Activated naive CD8-positive, alpha-beta T cell treated with anti-CD3 and anti-CD28 coated beads, Interleukin-2, amount 50 U/mL, for 24 hours (primary cell): ENCODE data around the gene RNF19B.

ENCODE experiments used
- ATAC-seq: fragments of 150-1000 bp; cut with Tn5 transposase; one replicate; pipeline ENCODE4 v1.10.0; 2021
- DNase-seq: peaks from one replicate; pipeline ENCODE4 v3.0.0; 2021
- H3K27ac Mint-ChIP-seq: one replicate; pipeline ENCODE4 v1.8.0; 2021; ENCODE audit warnings: mild to moderate bottlenecking, mixed read lengths
- H3K27me3 Mint-ChIP-seq: one replicate; pipeline ENCODE4 v1.8.0; 2021; ENCODE audit warnings: mixed read lengths
- H3K36me3 Mint-ChIP-seq: one replicate; pipeline ENCODE4 v1.8.0; 2021; ENCODE audit warnings: low read depth, mixed read lengths
- H3K4me1 Mint-ChIP-seq: one replicate; pipeline ENCODE4 v1.8.0; 2021; ENCODE audit warnings: mixed read lengths
- H3K4me3 Mint-ChIP-seq: one replicate; pipeline ENCODE4 v1.8.0; 2021; ENCODE audit warnings: mild to moderate bottlenecking, moderate library complexity, mixed read lengths
- H3K9me3 Mint-ChIP-seq: one replicate; pipeline ENCODE4 v1.8.0; 2021; ENCODE audit warnings: mixed read lengths

Gene RNF19B

GRCh38 chr1:32939655-32940371, 24.8 kb downstream of the RNF19B start:
- H3K4me1 Mint-ChIP-seq = peaks cover 16% of the 10 kb centered on the region
- H3K9me3 Mint-ChIP-seq = no peaks in the 10 kb centered on the region

GRCh38 chr1:32937061-32937460, 27.5 kb downstream of the RNF19B start:
- H3K4me1 Mint-ChIP-seq = peaks cover 14% of the 10 kb centered on the region
- ATAC-seq (no peak), DNase-seq (no peak)
- H3K9me3 Mint-ChIP-seq = no peaks in the 10 kb centered on the region
- no peaks in the 10 kb centered on the region for H3K27me3 Mint-ChIP-seq
- peak overlapping the region; percentile 43 for H3K27ac Mint-ChIP-seq
- H3K4me3 Mint-ChIP-seq = no peak overlapping the region
- peaks cover 17% of the 10 kb centered on the region for H3K36me3 Mint-ChIP-seq

More at GRCh38 chr1:32939655-32940371, 24.8 kb downstream of the RNF19B start:
- no peak for DNase-seq
- H3K4me3 Mint-ChIP-seq = no peak overlapping the region
- peak overlapping the region; percentile 16 for H3K27ac Mint-ChIP-seq
- no peaks in the 10 kb centered on the region for H3K27me3 Mint-ChIP-seq
- peaks cover 33% of the 10 kb centered on the region for H3K36me3 Mint-ChIP-seq
- ATAC-seq = peak; percentile 50

- Mint-ChIP-seq H3K4me3 (no peak overlapping the region), H3K36me3 (peaks cover 16% of the 10 kb centered on the region), H3K27me3 (no peaks in the 10 kb centered on the region), H3K27ac (no peak overlapping the region), H3K4me1 (peaks cover 2% of the 10 kb centered on the region), H3K9me3 (no peaks in the 10 kb centered on the region)
- DNase-seq (no peak), ATAC-seq (no peak)
These were observed 30.1 kb downstream of the RNF19B start for GRCh38 chr1:32934535-32934934.

- H3K27me3 Mint-ChIP-seq = no peaks in the 10 kb centered on the region
- no peaks in the 10 kb centered on the region for H3K9me3 Mint-ChIP-seq
- H3K27ac Mint-ChIP-seq = peak overlapping the region; percentile 27
- H3K36me3 Mint-ChIP-seq = peaks cover 16% of the 10 kb centered on the region
- H3K4me1 Mint-ChIP-seq = no peaks in the 10 kb centered on the region
- DNase-seq = no peak
- H3K4me3 Mint-ChIP-seq = no peak overlapping the region
- no peak for ATAC-seq
These were observed 30.8 kb downstream of the RNF19B start for GRCh38 chr1:32933742-32934322.

DNA sequence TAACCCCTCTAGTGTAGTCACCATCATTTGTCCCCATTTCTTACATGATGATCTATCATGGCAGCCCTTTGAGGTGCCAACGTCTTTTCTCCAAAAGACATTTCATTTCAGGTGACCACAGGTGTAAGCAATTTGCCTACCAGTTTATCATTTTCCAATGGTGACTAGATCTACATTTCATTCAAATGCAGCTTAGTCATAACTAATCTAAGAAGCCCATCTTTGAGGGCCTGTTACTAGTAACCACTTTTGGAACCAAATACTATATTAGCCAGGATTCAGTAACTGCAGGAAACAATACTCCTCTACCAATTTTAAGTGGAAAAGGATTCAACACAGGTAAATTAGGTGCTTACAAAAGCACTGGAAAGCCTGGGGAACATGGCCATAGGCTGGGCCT, 32.8 kb downstream of the RNF19B start:
- no peak overlapping the region for H3K27ac Mint-ChIP-seq
- peaks cover 7% of the 10 kb centered on the region for H3K36me3 Mint-ChIP-seq
- H3K9me3 Mint-ChIP-seq = no peaks in the 10 kb centered on the region
- H3K4me3 Mint-ChIP-seq = no peak overlapping the region
- peaks cover 7% of the 10 kb centered on the region for H3K27me3 Mint-ChIP-seq
- DNase-seq (no peak), ATAC-seq (no peak)
- H3K4me1 Mint-ChIP-seq = no peaks in the 10 kb centered on the region

DNA sequence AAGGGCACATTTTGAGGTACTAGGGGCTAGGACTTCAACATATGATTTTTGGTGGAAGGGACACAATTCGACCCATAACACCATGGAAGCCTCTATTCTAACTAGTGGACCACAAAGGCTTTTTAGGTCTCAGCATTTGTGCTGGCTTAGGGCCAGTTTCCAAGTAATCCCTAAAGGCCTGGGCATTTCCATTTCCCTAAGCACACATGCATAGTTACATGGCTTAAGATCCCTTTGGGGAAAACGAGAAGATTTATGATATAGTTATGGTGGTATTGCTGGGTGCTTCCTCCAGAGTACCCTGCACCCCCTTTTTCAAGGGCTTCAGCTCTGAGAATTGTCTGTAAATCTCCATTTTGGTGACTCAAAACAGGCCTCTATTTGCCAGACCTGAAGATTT, 35.2 kb downstream of the RNF19B start:
- H3K27ac Mint-ChIP-seq = no peak overlapping the region
- DNase-seq (no peak), ATAC-seq (no peak)
- no peaks in the 10 kb centered on the region for H3K36me3 Mint-ChIP-seq
- no peak overlapping the region for H3K4me3 Mint-ChIP-seq
- H3K9me3 Mint-ChIP-seq = no peaks in the 10 kb centered on the region
- H3K27me3 Mint-ChIP-seq = peaks cover 29% of the 10 kb centered on the region
- peaks cover 9% of the 10 kb centered on the region for H3K4me1 Mint-ChIP-seq

GRCh38 chr1:32928715-32929114, 35.9 kb downstream of the RNF19B start:
- Mint-ChIP-seq H3K36me3 (no peaks in the 10 kb centered on the region), H3K9me3 (no peaks in the 10 kb centered on the region), H3K27me3 (peaks cover 35% of the 10 kb centered on the region), H3K4me3 (no peak overlapping the region), H3K27ac (no peak overlapping the region), H3K4me1 (peaks cover 11% of the 10 kb centered on the region)
- DNase-seq (no peak), ATAC-seq (no peak)

DNA sequence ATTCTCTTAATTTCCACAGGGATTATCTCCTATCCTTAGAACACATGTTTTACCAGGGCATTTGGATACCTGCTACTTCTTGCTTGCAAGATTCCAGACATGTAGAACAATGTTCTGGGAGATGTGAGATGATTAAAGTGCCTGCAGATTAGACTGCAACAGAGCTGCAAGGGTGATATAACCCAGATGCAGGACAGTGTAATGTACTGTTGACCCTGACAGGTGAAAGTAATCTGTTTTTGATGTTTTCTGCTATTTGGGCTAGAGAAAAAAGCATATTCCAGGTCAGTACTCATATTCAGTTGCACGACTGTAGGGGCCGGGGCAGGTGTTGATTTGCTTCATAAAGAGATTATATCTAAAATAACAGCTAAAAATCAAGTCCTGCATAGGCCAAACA, 36.3 kb downstream of the RNF19B start:
- no peak for DNase-seq
- no peaks in the 10 kb centered on the region for H3K36me3 Mint-ChIP-seq
- H3K4me3 Mint-ChIP-seq = no peak overlapping the region
- H3K9me3 Mint-ChIP-seq = no peaks in the 10 kb centered on the region
- H3K27me3 Mint-ChIP-seq = peaks cover 40% of the 10 kb centered on the region
- ATAC-seq = no peak
- H3K27ac Mint-ChIP-seq = no peak overlapping the region
- peaks cover 11% of the 10 kb centered on the region for H3K4me1 Mint-ChIP-seq

- Mint-ChIP-seq H3K9me3 (no peaks in the 10 kb centered on the region), H3K36me3 (no peaks in the 10 kb centered on the region), H3K4me3 (no peak overlapping the region), H3K27me3 (peaks cover 47% of the 10 kb centered on the region), H3K4me1 (peaks cover 11% of the 10 kb centered on the region), H3K27ac (no peak overlapping the region)
- no peak for ATAC-seq
- no peak for DNase-seq
These were observed 37.2 kb downstream of the RNF19B start for GRCh38 chr1:32927441-32927840.

DNA sequence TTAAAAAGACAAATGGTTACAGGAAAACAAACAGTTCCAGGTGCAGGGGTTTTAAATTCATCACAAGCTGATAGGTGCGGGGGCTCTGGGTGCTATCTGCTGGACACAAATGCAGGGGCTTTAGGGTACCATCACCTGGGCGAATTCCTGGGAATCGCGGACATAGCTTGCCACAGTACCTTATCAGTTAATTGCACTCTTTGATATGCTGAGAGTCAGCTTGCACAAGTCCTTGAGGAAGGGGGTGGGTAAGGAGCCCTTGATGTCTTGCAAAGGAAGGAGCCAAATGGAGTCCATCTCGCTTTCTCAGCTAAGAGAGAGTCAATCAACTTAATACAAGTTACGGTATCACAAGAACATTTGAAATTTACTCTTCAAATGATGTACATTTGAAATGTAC, 38.0 kb downstream of the RNF19B start:
- Mint-ChIP-seq H3K9me3 (no peaks in the 10 kb centered on the region), H3K4me3 (no peak overlapping the region), H3K27me3 (peaks cover 55% of the 10 kb centered on the region), H3K4me1 (peaks cover 11% of the 10 kb centered on the region), H3K27ac (no peak overlapping the region), H3K36me3 (no peaks in the 10 kb centered on the region)
- DNase-seq (no peak), ATAC-seq (no peak)

DNA sequence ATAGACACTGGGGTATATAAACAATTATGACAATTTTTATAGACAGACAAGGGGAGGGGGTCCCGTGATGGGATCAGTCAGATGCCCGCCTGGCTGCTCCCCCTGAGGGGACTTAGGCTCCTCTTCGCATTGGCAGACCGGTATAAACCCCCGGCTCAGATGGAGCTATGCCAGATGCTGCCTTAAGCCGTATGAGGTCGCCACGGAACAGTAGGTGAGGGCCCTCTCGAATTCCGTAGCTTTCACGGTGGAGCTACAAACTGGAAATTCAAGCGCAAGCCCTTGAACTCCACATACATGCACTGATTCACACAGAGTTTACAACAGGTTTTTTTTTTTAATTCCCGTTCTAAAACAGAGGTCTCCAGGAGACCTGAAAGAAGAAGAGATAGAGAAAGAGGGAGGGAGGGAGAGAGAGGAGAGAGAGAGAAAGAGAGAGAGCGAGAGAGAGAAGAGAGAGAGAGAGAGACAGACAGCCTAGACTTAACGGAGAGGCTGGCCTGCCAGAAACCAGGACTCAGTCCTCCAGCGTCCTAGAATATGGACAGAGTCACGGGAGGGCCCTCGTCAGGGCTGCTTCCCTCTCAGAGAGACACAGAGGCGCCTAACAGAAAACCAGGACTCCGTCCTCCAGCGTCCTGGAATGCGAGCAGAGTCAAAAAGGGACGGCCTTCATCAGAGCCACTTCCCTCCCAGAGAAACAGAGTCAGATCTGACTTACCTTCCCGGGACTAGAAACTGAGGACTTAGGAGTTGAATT, 39.0 kb downstream of the RNF19B start:
- Mint-ChIP-seq H3K27ac (no peak overlapping the region), H3K27me3 (peaks cover 59% of the 10 kb centered on the region), H3K4me1 (peaks cover 11% of the 10 kb centered on the region), H3K4me3 (peak overlapping the region; percentile 18), H3K9me3 (no peaks in the 10 kb centered on the region), H3K36me3 (no peaks in the 10 kb centered on the region)
- ATAC-seq (peak; percentile 49), DNase-seq (peak; percentile 23)

- H3K4me3 Mint-ChIP-seq = peak overlapping the region; percentile 18
- no peaks in the 10 kb centered on the region for H3K9me3 Mint-ChIP-seq
- peaks cover 64% of the 10 kb centered on the region for H3K27me3 Mint-ChIP-seq
- peaks cover 11% of the 10 kb centered on the region for H3K4me1 Mint-ChIP-seq
- DNase-seq (peak; percentile 22), ATAC-seq (peak; percentile 54)
- H3K27ac Mint-ChIP-seq = no peak overlapping the region
- H3K36me3 Mint-ChIP-seq = no peaks in the 10 kb centered on the region
These were observed 39.7 kb downstream of the RNF19B start for GRCh38 chr1:32924881-32925344.

DNA sequence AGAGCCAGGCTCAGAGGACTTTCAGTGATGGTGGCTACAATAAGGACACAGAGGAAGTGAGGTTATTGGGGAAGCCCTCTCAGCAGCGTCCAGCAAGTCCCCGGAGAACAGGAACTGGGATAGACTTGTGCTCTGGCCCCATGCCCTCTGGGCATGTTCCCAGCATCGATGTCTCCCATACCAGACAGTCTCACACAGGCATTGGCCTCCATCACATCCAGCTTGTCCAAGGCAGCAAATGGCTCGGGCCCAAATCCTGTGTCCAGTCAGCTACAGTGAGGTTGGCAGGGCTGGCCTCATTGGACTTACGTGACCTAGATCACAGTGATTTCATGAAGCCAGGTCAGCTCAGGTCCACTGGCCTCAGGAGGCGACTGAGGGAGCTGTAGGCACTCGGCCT, 43.8 kb downstream of the RNF19B start:
- ATAC-seq = no peak
- Mint-ChIP-seq H3K27me3 (peaks cover 68% of the 10 kb centered on the region), H3K36me3 (no peaks in the 10 kb centered on the region), H3K27ac (no peak overlapping the region), H3K9me3 (no peaks in the 10 kb centered on the region), H3K4me1 (peaks cover 17% of the 10 kb centered on the region), H3K4me3 (no peak overlapping the region)
- DNase-seq = no peak

DNA sequence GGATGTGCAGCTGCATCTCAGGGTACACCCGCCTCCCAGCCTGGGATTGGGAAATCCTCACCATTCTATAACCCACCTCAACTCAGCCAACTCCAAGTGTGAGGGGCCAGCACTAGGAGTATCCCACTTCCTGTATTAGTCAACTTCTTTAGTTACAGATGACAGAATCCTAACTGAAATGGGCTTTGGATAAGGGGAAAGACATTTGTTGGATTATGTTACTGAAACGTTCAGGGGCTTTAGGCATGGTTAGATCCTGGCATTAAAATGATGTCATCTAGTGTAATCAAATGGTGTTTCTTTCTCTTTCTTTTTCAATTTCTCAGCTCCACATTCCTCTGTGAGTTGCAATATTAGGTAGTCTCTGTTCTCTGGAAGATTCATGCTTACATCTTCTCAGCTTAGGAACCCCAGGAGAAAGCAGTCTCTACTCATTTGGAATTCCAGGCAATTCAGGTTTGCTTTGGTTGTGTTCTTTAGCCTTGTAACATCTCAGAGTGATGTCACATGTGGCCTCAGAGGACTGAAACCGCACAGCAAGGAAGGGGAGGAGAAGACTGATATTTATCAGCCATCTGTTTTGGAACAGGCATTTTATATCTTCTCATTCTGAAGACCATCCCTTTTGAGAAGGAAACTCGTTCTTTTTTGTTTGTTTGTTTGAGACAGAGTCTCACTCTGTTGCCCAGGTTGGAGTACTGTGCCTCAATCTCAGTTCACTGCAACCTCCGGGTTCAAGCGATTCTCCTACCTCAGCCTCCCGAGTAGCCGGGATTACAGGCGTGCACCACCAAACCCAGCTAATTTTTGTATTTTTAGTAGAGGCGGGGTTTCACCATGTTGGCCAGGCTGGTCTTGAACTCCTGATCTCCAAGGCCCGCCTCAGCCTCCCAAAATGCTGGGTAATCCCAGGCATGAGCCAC, 44.5 kb downstream of the RNF19B start:
- Mint-ChIP-seq H3K27ac (no peak overlapping the region), H3K36me3 (no peaks in the 10 kb centered on the region), H3K9me3 (no peaks in the 10 kb centered on the region), H3K4me3 (no peak overlapping the region), H3K4me1 (peaks cover 11% of the 10 kb centered on the region), H3K27me3 (peaks cover 64% of the 10 kb centered on the region)
- ATAC-seq = no peak
- no peak for DNase-seq
